GM18505 (cell line): ENCODE data around the gene STAT4.
A peak's percentile ranks its signal among the peaks of the same experiment; 100 is the strongest.

ENCODE experiments used
- ATAC-seq: cut with Tn5 transposase; IDR thresholded peaks from one replicate; pipeline ENCODE4 v1.9.1; 2021; ENCODE audit not compliant: unreplicated experiment
- POLR2A ChIP-seq: IDR thresholded peaks from 4 replicates; pipeline ENCODE4 v1.6.1; 2011; ENCODE audit warnings: borderline replicate concordance; ENCODE audit not compliant: insufficient read depth, insufficient read length; ENCODE audit errors: extremely low read depth

The STAT4 gene

GRCh38 chr2:191049728-191050639, 100.8 kb downstream of the STAT4 start:
- ATAC-seq, result peak; percentile 69
- TF ChIP-seq POLR2A, result no peak

- TF ChIP-seq POLR2A, result no peak
- ATAC-seq, result no peak
Observed at GRCh38 chr2:191048073-191048472, 102.7 kb downstream of the STAT4 start.

GRCh38 chr2:191045141-191045540, 105.7 kb downstream of the STAT4 start:
- ATAC-seq, result no peak
- TF ChIP-seq POLR2A, result no peak

DNA sequence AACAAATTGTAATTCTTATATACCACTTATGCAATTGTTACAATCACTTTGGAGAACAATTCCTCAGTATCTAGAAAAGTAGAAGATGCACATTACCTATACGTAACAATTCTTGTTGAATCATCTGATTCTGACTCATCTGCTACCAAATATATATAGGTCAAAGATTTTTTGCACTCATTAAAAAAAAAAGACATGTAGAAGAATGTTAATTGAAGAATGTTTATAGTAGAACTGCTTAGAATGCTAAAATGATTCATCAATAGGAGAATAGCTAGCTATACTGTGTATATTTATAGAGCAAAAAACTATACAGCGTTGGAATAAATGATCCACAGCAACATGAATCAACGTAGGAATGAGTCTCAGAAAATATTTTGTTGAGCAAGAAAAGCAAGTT, 107.4 kb downstream of the STAT4 start:
- ATAC-seq, result no peak
- no peak for TF ChIP-seq POLR2A

DNA sequence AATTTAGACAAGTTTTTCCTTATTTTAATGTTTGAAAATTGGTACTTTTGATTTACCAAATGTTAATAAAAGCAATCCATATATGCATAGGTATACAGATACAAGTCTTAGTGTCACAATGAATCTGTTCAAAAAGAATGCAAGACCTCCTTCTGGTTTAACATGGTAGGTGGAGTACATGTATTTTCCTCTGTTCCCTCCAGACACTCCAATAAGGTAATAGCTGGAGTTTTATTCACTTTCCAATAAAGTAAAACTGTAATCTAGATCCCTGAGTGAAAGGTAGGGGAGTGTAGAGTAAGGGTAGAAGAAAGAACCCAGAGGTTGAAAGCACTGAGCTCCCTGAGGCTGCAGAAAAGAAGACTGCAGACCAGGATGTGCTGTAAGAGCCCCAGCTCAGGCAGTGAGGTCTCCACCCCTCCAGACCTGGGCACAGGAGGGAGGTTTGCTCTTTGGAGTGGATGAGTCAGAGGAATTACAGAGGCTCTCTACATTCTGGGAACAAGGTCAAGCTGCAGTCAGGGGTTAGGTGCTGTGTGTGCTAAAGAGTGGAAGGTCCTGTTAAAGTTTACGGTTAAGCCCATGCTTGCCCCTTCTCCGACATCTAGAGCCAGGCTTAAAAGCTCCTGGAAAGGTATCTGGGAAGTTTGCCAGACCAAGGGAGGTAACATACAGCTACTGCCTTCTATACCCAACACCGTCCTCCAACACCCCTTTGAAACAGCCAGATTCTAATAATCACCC, 109.2 kb downstream of the STAT4 start:
- no peak for TF ChIP-seq POLR2A

GRCh38 chr2:191039616-191040015, 111.2 kb downstream of the STAT4 start:
- no peak for ATAC-seq
- no peak for TF ChIP-seq POLR2A

More for the DNA sequence above, 109.2 kb downstream of the STAT4 start:
- ATAC-seq, result no peak

GRCh38 chr2:191038741-191039140, 112.1 kb downstream of the STAT4 start:
- TF ChIP-seq POLR2A, result no peak
- ATAC-seq, result no peak

- TF ChIP-seq POLR2A, result no peak
- no peak for ATAC-seq
Observed at GRCh38 chr2:191038241-191038725, 112.5 kb downstream of the STAT4 start.

DNA sequence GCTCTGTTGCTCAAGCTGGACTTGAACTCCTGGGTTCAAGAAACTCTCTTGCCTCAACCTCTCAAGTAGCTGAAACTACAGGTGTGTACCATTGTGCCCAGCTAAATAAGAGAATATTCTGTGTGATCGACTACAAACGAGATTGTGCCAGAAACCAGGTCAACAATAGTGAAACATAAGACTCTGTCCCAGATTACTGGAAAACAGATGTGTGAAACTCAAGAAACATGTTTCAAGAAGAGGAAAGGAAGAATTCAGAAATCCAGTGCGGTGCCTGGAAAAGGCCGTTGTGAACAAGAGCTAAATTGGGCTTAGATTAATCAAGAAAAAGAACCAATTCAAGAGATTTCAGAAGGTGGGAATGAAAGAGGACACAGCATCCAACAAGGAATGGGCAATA, 113.4 kb downstream of the STAT4 start:
- no peak for ATAC-seq
- TF ChIP-seq POLR2A, result no peak

DNA sequence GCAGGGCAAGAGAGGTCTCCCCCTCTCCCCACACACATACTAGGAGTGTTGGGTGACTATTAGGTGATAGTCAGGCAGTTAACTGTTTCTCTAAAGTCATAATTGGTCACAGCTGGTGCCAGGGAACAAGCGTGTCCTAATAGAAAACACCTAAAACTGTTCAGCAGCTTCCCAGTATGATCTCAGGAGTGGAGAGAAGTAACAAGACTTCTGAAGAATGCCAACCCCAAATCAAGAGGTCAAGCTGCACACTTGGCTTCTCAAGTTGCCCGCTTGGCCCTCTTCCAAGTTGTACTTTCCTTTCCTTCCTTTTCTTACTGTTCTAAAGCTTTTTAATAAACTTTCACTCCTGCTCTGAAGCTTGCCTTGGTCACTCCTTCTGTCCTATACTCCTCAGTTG, 114.4 kb downstream of the STAT4 start:
- no peak for ATAC-seq
- TF ChIP-seq POLR2A, result no peak

DNA sequence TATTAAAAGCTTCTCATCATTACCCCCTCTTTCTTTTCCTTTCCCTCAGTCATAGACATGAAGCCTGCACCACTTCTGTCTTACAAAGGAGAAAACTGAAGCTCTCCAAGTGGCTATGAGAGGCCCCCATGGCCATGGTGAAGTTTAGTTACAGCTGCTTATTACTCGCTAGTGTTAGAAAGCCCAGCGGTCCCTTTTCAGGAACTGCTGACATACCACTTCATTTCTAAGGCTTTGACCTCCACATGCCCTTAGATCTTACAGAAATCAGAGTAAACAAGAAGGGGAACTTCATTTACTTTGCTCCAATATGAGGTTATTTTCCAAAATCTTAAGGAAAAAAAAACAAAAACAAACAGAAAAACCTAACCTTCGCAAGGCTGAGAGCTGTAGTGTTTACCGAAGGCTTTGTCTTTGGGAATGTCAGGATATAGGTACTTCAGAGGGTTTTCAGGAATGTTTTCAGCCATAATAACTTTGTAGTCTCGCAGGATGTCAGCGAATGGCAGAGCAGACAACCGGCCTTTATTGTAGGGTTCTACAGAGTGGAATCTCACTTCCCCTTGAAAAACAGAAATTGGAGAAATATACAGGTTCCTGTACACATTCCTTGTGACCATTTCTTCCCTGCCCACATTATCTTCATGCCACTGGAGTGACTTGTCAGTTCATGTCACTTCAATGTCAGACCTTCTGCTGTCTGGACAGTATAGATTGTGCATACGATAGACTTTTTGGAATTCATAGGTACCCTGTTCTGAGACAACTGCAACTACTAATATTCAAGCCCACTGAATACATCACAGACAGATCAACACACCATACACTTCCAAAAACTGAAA, 118.0 kb downstream of the STAT4 start:
- ATAC-seq, result no peak
- TF ChIP-seq POLR2A, result no peak

- ATAC-seq, result no peak
- TF ChIP-seq POLR2A, result no peak
Observed at GRCh38 chr2:191031256-191031655, 119.5 kb downstream of the STAT4 start.
